ENCODE measurements around the gene PDZD4. TPM values are rescaled to one million over a fixed set of nuclear protein-coding genes. Genes with fewer than 3 reads are reported as not detected.

PDZD4 gene
- total and polyA plus RNA-seq, 12 donors = 0.69 to 39.2 (median 3.7) TPM

DNA sequence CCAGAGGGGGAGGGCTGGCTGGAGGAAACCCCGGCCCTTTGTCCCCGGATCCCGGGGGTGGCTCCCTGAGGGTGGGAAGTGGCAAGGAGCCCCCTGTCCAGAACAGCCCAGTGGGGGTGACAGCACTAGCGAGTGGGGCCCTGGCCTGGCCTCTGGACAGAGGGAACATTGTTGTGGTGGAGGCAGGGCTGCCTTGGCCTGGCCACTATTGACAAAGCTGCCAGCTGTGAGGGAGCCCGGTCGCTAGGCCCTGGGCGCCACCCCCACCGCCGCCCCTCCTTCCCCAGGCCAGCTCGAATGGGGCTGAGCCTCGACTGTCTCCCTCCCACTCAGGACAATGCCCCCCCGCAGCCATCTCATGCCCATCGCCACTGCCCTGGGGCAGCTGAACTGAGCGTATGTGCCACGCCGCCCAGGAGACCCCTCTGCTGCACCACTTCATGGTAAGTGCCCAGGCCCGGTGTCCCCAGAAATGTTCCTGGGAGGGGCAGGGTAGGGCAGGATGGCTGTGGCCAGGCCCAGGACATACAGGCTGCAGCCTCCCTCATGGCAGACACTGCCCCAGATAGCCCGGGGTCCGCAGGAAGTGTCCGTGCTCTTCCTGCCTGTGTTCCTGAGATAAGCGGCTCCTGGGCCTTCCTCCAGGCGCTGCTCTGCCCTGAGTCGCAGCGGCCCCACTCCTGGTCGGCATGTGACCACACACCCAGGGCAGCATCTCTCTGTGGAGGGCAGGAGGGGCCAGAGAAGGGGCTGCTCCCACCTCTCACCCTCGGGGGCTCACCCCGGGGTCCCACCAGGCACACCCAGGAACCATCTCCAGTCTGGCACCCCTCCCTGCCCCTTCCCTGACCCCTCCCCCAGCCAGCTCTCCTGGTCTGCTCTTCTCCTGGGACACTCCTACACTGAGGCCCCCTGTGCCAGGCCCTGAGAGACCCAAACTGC lies 64.9 kb downstream of the PDZD4 start:
- H3K4me1 ChIP-seq (replicated peaks in 1 of 2) = peaks cover 0 to 18% of the 10 kb centered on the region in 2 donors
- H3K9me3 ChIP-seq (replicated peaks in 1 of 3) = no peaks in the 10 kb centered on the region
- peak in 6 of 7 donors; percentile 32 to 69 (median 56) for DNase-seq
- peak overlapping the region; percentile 7 to 87 (median 75) for H3K27ac ChIP-seq
- no peaks in the 10 kb centered on the region for H3K36me3 ChIP-seq (replicated peaks in 1 of 2)
- 18 to 77% (median 54%) methylated on average over 13 to 27 of the region's 27 CpGs; no CpG with 5 or more reads in 1 of the 4 donors for WGBS, 4 donors
- intact Hi-C loops (cut with DNase I) = loop anchor here in 1 of 2 donors (5.0 kb wide), 1 partner anchor 192 kb away; no protein-coding TSS in a partner anchor
- H3K4me3 ChIP-seq = peak overlapping the region in 1 of 4 donors; percentile 42
- peak in 1 of 2 donors; percentile 12 for TF ChIP-seq POLR2A (IDR thresholded peaks at IDR 0.05)
- TF ChIP-seq, protein P1, sequence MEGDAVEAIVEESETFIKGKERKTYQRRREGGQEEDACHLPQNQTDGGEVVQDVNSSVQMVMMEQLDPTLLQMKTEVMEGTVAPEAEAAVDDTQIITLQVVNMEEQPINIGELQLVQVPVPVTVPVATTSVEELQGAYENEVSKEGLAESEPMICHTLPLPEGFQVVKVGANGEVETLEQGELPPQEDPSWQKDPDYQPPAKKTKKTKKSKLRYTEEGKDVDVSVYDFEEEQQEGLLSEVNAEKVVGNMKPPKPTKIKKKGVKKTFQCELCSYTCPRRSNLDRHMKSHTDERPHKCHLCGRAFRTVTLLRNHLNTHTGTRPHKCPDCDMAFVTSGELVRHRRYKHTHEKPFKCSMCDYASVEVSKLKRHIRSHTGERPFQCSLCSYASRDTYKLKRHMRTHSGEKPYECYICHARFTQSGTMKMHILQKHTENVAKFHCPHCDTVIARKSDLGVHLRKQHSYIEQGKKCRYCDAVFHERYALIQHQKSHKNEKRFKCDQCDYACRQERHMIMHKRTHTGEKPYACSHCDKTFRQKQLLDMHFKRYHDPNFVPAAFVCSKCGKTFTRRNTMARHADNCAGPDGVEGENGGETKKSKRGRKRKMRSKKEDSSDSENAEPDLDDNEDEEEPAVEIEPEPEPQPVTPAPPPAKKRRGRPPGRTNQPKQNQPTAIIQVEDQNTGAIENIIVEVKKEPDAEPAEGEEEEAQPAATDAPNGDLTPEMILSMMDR (IDR thresholded peaks at IDR 0.05) = no peak
- H3K27me3 ChIP-seq = no peaks in the 10 kb centered on the region

- WGBS, 4 donors = 51 to 77% (median 61%) methylated on average over 3 to 7 of the region's 7 CpGs; no CpG with 5 or more reads in 1 of the 4 donors
- H3K4me3 ChIP-seq = peak overlapping the region in 1 of 4 donors; percentile 42
These were observed 65.6 kb downstream of the PDZD4 start for GRCh38 chrX:153764786-153765137.

GRCh38 chrX:153763989-153764755 lies 66.2 kb downstream of the PDZD4 start, which contains the start of gene PLXNB3:
PLXNB3 (plus strand) TSS chrX:153764249; CDS start chrX:153765536, 1,287 bp downstream.
- peak within 1 kb of the TSS in 1 of 4 donors; percentile 42 for H3K4me3 ChIP-seq
- H3K4me1 ChIP-seq (replicated peaks in 1 of 2) = peaks cover 0 to 18% of the 10 kb centered on the region in 2 donors
- TF ChIP-seq, protein P1 (IDR thresholded peaks at IDR 0.05) = peak; percentile 61 to 91 (median 85)
- peak in 1 of 2 donors; percentile 67 for TF ChIP-seq POLR2A (IDR thresholded peaks at IDR 0.05)
- 16 to 36% (median 25%) methylated on average over 12 to 25 of the region's 26 CpGs; no CpG with 5 or more reads in 1 of the 4 donors for WGBS, 4 donors
- no peaks in the 10 kb centered on the region for H3K9me3 ChIP-seq (replicated peaks in 1 of 3)
- intact Hi-C loops (cut with DNase I) = loop anchor here in 1 of 2 donors (5.0 kb wide), 1 partner anchor 193 kb away; no protein-coding TSS in a partner anchor
- peak; percentile 86 to 93 (median 90) for DNase-seq
- no peaks in the 10 kb centered on the region for H3K27me3 ChIP-seq
- H3K27ac ChIP-seq = peak within 1 kb of the TSS; percentile 7 to 87 (median 75)
- no peaks in the 10 kb centered on the region for H3K36me3 ChIP-seq (replicated peaks in 1 of 2)

More at GRCh38 chrX:153764786-153765137, 65.6 kb downstream of the PDZD4 start:
- H3K4me1 ChIP-seq (replicated peaks in 1 of 2) = peaks cover 0 to 18% of the 10 kb centered on the region in 2 donors
- no peaks in the 10 kb centered on the region for H3K9me3 ChIP-seq (replicated peaks in 1 of 3)
- no peaks in the 10 kb centered on the region for H3K36me3 ChIP-seq (replicated peaks in 1 of 2)
- H3K27me3 ChIP-seq = no peaks in the 10 kb centered on the region
- no peak for TF ChIP-seq POLR2A (IDR thresholded peaks at IDR 0.05)
- TF ChIP-seq, protein P1 (IDR thresholded peaks at IDR 0.05) = no peak
- peak in 2 of 7 donors; percentile 13 to 17 for DNase-seq
- intact Hi-C loops (cut with DNase I) = loop anchor here (5.0 kb wide), 1 partner anchor 193 kb away; no protein-coding TSS in a partner anchor
- H3K27ac ChIP-seq = peak overlapping the region; percentile 7 to 87 (median 75)
